Fibroblast of lung (primary cell): ENCODE data around the gene YPEL4. TPM values are rescaled to one million over a fixed set of nuclear protein-coding genes. Genes with fewer than 3 reads are reported as not detected.

Source experiments
- DNase-seq, 2 donors: peaks; one replicate each; pipeline versions ENCODE4 v3.0.0 to v3.0.0-alpha.2; 2010; ENCODE audit warnings: low read depth in 2 of 2
- H2AFZ ChIP-seq: 2 replicates; pipeline ENCODE4 v1.5.1; 2012; ENCODE audit warnings: low read length, control low read depth, inconsistent platforms
- H3K27ac ChIP-seq: 2 replicates; pipeline ENCODE4 v1.5.1; 2011; ENCODE audit warnings: low read length, control low read depth; ENCODE audit not compliant: insufficient read depth
- H3K27me3 ChIP-seq: 2 replicates; pipeline ENCODE4 v1.5.1; 2011; ENCODE audit warnings: mild to moderate bottlenecking, low read length; ENCODE audit not compliant: control insufficient read depth, insufficient read depth
- H3K36me3 ChIP-seq: 2 replicates; pipeline ENCODE4 v1.5.1; 2011; ENCODE audit warnings: low read length; ENCODE audit not compliant: control insufficient read depth, insufficient read depth
- H3K4me1 ChIP-seq: 2 replicates; pipeline ENCODE4 v1.5.1; 2011; ENCODE audit warnings: low read length; ENCODE audit not compliant: control insufficient read depth, insufficient read depth; ENCODE audit errors: extremely low read depth
- H3K4me2 ChIP-seq: 2 replicates; pipeline ENCODE4 v1.5.1; 2011; ENCODE audit warnings: low read length, control low read depth; ENCODE audit not compliant: insufficient read depth; ENCODE audit errors: extremely low read depth
- H3K4me3 ChIP-seq, 4 experiments: fragments of 200-600 bp in 1 of 4; sonication (generic) in 1 of 4; replicated peaks in 1 of 4; 2 replicates each; pipeline ENCODE4 v1.5.1; 2011 to 2016; ENCODE audit warnings: low read length in 4 of 4, low read depth in 3 of 4, mild to moderate bottlenecking in 3 of 4, control low read depth in 2 of 4, inconsistent platforms in 1 of 4, mixed read lengths in 1 of 4; ENCODE audit not compliant: insufficient read depth in 1 of 4; ENCODE audit errors: control extremely low read depth in 1 of 4
- H3K79me2 ChIP-seq: 2 replicates; pipeline ENCODE4 v1.5.1; 2012; ENCODE audit warnings: mild to moderate bottlenecking, low read length, inconsistent platforms; ENCODE audit not compliant: control insufficient read depth, insufficient read depth
- H3K9ac ChIP-seq: 2 replicates; pipeline ENCODE4 v1.5.1; 2011; ENCODE audit warnings: mild to moderate bottlenecking, low read length, control low read depth; ENCODE audit not compliant: insufficient read depth
- H3K9me3 ChIP-seq: 2 replicates; pipeline ENCODE4 v1.5.1; 2012; ENCODE audit warnings: low read depth, low read length; ENCODE audit not compliant: control insufficient read depth, insufficient read depth
- H4K20me1 ChIP-seq: 2 replicates; pipeline ENCODE4 v1.5.1; 2011; ENCODE audit warnings: low read length; ENCODE audit not compliant: control insufficient read depth, insufficient read depth; ENCODE audit errors: extremely low read depth
- CTCF ChIP-seq, 2 donors: IDR thresholded peaks in 1 of 2; conservative IDR thresholded peaks in 1 of 2; 1 replicate in 1 of 2; 2 replicates in 1 of 2; pipeline ENCODE4 v1.5.1; 2011 to 2012; ENCODE audit warnings: low read length in 2 of 2, control low read depth in 1 of 2, inconsistent platforms in 1 of 2, low read depth in 1 of 2, mild to moderate bottlenecking in 1 of 2
- EZH2 ChIP-seq: IDR thresholded peaks from 2 replicates; pipeline ENCODE4 v1.5.1; 2012; ENCODE audit warnings: low read length, control low read depth, mild to moderate bottlenecking; ENCODE audit errors: missing control alignments
- polyA plus RNA-seq, 2 donors: library from polyadenylated mRNA; depleted of rRNA in 1 of 2; stranded (reverse) in 1 of 2; unstranded in 1 of 2; fragments of >200 nt; gene quantifications; 2 replicates each; pipeline ENCODE4 v1.2.1, GENCODE V29; 2011 to 2012; ENCODE audit warnings: missing spikeins in 1 of 2
- total RNA-seq: library from RNA; depleted of rRNA; stranded (reverse); fragments of >200 nt; gene quantifications from 2 replicates; pipeline ENCODE4 v1.2.1, GENCODE V29; 2014

The YPEL4 gene
- total and polyA plus RNA-seq, 2 donors (not counting 1 experiment from before 2014, with no cell fraction given), result 0.59 to 2.3 TPM

GRCh38 chr11:57650739-57651090, 1.0 kb upstream of the YPEL4 start:
- Histone ChIP-seq H3K4me2 (no peak overlapping the region), H3K4me3 (no peak overlapping the region), H3K27ac (no peak overlapping the region), H3K79me2 (no peaks in the 10 kb centered on the region), H4K20me1 (no peaks in the 10 kb centered on the region), H3K27me3 (peaks cover 26% of the 10 kb centered on the region), H3K36me3 (no peaks in the 10 kb centered on the region), H3K9me3 (no peaks in the 10 kb centered on the region), H3K9ac (no peak overlapping the region), H3K4me1 (peaks cover 15% of the 10 kb centered on the region), H2AFZ (no peak overlapping the region)
- DNase-seq, result no peak
- TF ChIP-seq EZH2 (no peak), CTCF (conservative IDR thresholded peaks at IDR 0.05 in 1 of 2, IDR thresholded peaks at IDR 0.05 in 1 of 2; ENCODE audit: low read depth in 1 of 2, low read length in 2 of 2) (no peak)

GRCh38 chr11:57648801-57649735, 644 bp downstream of the YPEL4 start:
- Histone ChIP-seq H3K9me3 (no peaks in the 10 kb centered on the region), H2AFZ (no peak overlapping the region), H3K4me3 (peak overlapping the region; percentile 24 to 78 (median 50)), H3K36me3 (no peaks in the 10 kb centered on the region), H3K4me2 (peak overlapping the region; percentile 96), H4K20me1 (no peaks in the 10 kb centered on the region), H3K9ac (no peak overlapping the region), H3K79me2 (no peaks in the 10 kb centered on the region), H3K4me1 (peaks cover 23% of the 10 kb centered on the region), H3K27me3 (peaks cover 26% of the 10 kb centered on the region), H3K27ac (no peak overlapping the region)
- no peak for TF ChIP-seq CTCF (conservative IDR thresholded peaks at IDR 0.05 in 1 of 2, IDR thresholded peaks at IDR 0.05 in 1 of 2; ENCODE audit: low read depth in 1 of 2, low read length in 2 of 2)
- TF ChIP-seq EZH2, result no peak
- peak in 1 of 2 donors; percentile 28 for DNase-seq

GRCh38 chr11:57647960-57648800, 1.5 kb downstream of the YPEL4 start:
- no peak overlapping the region for H3K9ac ChIP-seq
- H3K4me2 ChIP-seq, result peak overlapping the region; percentile 63
- peak overlapping the region in 2 of 4 experiments; percentile 76 to 78 for H3K4me3 ChIP-seq
- no peak for DNase-seq
- TF ChIP-seq EZH2, result no peak
- TF ChIP-seq CTCF (conservative IDR thresholded peaks at IDR 0.05 in 1 of 2, IDR thresholded peaks at IDR 0.05 in 1 of 2; ENCODE audit: low read depth in 1 of 2, low read length in 2 of 2), result no peak
- peaks cover 26% of the 10 kb centered on the region for H3K27me3 ChIP-seq
- no peaks in the 10 kb centered on the region for H4K20me1 ChIP-seq
- no peaks in the 10 kb centered on the region for H3K79me2 ChIP-seq
- no peaks in the 10 kb centered on the region for H3K36me3 ChIP-seq
- H3K9me3 ChIP-seq, result no peaks in the 10 kb centered on the region
- H3K4me1 ChIP-seq, result peaks cover 23% of the 10 kb centered on the region
- no peak overlapping the region for H3K27ac ChIP-seq
- H2AFZ ChIP-seq, result no peak overlapping the region
